Bronchial epithelial cell (primary cell): ENCODE results near the gene AMMECR1. TPM values are rescaled to one million over a fixed set of nuclear protein-coding genes. Genes with fewer than 3 reads are reported as not detected.

Experiments
- DNase-seq: peaks from one replicate; pipeline ENCODE4 v3.0.0-alpha.2; 2010; ENCODE audit warnings: low read depth
- FAIRE-seq: peaks from 2 replicates; lab custom pipeline; 2011; peaks lifted over from hg19 to GRCh38; lab: Jason Lieb, UNC
- H3K27me3 ChIP-seq: 2 replicates; pipeline ENCODE4 v1.5.1; 2011; ENCODE audit warnings: low read length; ENCODE audit not compliant: control insufficient read depth, insufficient read depth
- H3K36me3 ChIP-seq: 2 replicates; pipeline ENCODE4 v1.5.1; 2011; ENCODE audit warnings: low read length; ENCODE audit not compliant: control insufficient read depth, insufficient read depth
- H3K4me3 ChIP-seq: 2 replicates; pipeline ENCODE4 v1.5.1; 2011; ENCODE audit warnings: mild to moderate bottlenecking, low read depth, low read length, control low read depth
- total RNA-seq: library from RNA; depleted of rRNA; stranded (reverse); fragments of >200 nt; gene quantifications from 2 replicates; pipeline ENCODE4 v1.2.1, GENCODE V29; 2014
- TF ChIP-seq, protein P1 (sequence below): IDR thresholded peaks from 2 replicates; pipeline ENCODE4 v1.5.1; 2011; ENCODE audit warnings: mild to moderate bottlenecking, moderate library complexity, low read length, control low read depth, inconsistent platforms; ENCODE audit not compliant: insufficient read depth, severe bottlenecking

Gene AMMECR1
- total RNA-seq, 1 donor from 2014 or later: 19.0 TPM

DNA sequence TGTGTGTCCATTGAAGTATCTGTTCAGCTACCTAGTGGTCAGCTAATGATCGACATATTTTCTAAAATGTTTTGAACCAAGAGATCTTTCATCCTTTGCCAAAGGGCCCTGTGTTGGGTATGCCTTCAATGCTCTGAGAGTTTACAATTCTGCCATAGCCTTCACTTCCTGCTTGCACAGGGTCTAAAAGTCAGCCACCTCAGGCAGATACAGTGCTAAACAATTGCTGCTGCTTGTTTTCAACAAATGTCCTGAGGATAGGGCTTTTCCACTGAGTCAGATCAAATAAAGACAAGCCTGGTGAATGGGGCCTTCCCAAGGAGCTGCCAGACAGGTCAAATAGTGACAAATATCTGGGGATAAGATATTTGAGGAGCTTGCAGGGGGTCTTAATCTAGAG is 16.7 kb downstream of the AMMECR1 start:
- DNase-seq (no peak), FAIRE-seq (no peak)
- TF ChIP-seq, protein P1, sequence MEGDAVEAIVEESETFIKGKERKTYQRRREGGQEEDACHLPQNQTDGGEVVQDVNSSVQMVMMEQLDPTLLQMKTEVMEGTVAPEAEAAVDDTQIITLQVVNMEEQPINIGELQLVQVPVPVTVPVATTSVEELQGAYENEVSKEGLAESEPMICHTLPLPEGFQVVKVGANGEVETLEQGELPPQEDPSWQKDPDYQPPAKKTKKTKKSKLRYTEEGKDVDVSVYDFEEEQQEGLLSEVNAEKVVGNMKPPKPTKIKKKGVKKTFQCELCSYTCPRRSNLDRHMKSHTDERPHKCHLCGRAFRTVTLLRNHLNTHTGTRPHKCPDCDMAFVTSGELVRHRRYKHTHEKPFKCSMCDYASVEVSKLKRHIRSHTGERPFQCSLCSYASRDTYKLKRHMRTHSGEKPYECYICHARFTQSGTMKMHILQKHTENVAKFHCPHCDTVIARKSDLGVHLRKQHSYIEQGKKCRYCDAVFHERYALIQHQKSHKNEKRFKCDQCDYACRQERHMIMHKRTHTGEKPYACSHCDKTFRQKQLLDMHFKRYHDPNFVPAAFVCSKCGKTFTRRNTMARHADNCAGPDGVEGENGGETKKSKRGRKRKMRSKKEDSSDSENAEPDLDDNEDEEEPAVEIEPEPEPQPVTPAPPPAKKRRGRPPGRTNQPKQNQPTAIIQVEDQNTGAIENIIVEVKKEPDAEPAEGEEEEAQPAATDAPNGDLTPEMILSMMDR: no peak
- Histone ChIP-seq H3K36me3 (no peaks in the 10 kb centered on the region), H3K27me3 (no peaks in the 10 kb centered on the region), H3K4me3 (no peak overlapping the region)

DNA sequence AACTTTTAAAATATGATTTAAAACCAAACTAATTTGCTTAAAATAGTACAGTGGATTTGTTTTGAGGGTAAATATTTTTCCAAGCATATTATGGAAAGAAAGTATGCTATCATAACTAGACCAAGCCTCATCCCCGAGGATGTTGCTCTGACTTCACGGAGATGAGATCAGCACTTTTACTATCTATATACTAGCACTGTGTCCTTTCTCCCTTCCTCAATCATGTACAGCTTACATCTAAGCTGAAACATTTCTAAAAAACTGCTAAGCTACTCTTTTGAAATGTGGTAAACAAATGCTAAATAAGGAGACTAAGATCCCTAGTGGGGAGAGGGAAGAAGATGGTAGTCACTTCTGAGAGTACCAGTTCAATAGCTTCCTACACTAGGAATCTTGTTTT is 23.8 kb downstream of the AMMECR1 start:
- H3K4me3 ChIP-seq: no peak overlapping the region
- no peaks in the 10 kb centered on the region for H3K27me3 ChIP-seq
- DNase-seq (no peak), FAIRE-seq (no peak)
- TF ChIP-seq, protein P1: no peak
- H3K36me3 ChIP-seq: no peaks in the 10 kb centered on the region

DNA sequence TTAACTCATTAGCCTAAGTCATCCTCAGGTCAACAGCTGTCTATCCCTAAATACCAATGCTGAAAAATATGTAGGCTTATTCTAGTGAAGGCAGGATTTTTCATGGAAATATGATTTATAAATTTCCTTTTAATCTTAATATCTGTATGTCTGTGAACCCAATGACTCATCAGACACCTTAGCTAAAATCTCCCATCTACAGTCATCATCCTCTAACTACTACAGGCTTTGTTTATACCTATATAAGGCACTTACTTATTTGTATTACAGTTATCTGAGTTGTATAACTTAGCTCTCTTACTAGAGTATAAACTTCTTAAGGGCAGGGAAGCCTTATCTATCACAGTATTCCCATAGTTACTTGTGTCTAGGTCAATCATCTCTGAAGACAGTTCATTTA is 24.2 kb downstream of the AMMECR1 start:
- Histone ChIP-seq H3K36me3 (no peaks in the 10 kb centered on the region), H3K4me3 (no peak overlapping the region), H3K27me3 (no peaks in the 10 kb centered on the region)
- no peak for FAIRE-seq
- peak; percentile 25 for DNase-seq
- TF ChIP-seq, protein P1: no peak

DNA sequence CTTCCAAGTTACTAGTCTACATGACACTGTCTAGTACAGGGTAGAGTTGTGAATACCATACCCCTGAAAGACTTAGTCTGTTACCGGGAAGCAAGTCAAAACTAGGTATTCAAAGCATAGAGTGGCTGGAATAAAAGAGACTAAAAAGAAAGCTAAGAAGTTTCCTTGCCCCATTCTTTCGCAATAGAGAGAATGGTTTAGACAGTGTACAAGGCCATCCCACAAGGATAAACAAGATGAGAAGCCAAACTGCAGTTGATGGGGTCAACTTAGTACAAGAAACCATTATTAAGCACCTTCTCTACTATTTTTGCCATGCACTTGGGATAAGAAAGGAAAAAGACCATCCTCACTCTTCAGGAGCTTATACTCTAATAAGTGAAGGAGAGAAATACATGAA is 30.3 kb downstream of the AMMECR1 start:
- DNase-seq: no peak
- H3K27me3 ChIP-seq: no peaks in the 10 kb centered on the region
- TF ChIP-seq, protein P1: no peak
- H3K36me3 ChIP-seq: no peaks in the 10 kb centered on the region
- no peak for FAIRE-seq
- no peak overlapping the region for H3K4me3 ChIP-seq

DNA sequence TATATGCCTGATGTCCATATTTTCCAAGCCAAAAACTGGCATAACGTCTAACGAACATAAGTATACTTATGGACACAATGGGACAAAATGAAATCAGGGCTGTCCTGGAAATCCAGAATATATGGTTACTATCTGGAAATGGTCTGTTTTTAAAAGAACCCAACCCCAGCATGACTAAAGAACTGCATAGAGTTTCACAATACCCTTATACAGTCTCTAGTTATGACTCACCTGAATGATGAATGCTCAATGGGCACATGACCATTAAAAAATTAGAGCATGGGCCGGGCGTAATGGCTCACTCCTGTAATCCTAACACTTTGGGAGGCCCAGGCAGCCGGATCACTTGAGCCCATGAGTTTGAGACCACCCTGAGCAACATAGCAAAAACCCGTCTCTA is 31.8 kb downstream of the AMMECR1 start:
- H3K27me3 ChIP-seq: no peaks in the 10 kb centered on the region
- FAIRE-seq (peak; percentile 82), DNase-seq (peak; percentile 85)
- no peak overlapping the region for H3K4me3 ChIP-seq
- TF ChIP-seq, protein P1: no peak
- no peaks in the 10 kb centered on the region for H3K36me3 ChIP-seq

DNA sequence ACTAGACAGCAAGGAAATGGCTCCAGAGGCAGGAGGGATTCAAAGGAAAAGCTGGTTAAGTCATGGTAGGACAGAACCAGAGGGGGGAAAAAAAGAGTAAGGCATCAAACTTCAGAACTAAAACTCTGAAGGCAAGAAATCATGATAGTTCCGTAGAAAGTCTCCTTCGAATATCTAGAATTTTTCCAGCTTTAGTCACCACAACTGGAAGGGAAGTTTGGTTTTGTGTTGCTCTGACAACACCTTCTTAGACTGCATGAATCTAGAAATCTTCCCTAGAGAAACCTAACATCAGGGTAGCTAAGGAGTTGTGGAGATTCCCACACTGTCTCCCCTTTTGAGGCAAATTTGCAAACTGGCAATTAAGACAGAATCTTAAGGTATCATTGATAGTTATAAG is 33.7 kb downstream of the AMMECR1 start:
- TF ChIP-seq, protein P1: no peak
- peak; percentile 72 for DNase-seq
- FAIRE-seq: no peak
- no peaks in the 10 kb centered on the region for H3K36me3 ChIP-seq
- H3K27me3 ChIP-seq: no peaks in the 10 kb centered on the region
- H3K4me3 ChIP-seq: no peak overlapping the region
